Stomach (tissue), 9 donors: ENCODE data around the gene ARL15. TPM values are rescaled to one million over a fixed set of nuclear protein-coding genes. Genes with fewer than 3 reads are reported as not detected.

Source experiments
- DNase-seq, 2 donors: peaks; one replicate each; pipeline versions ENCODE4 v3.0.0 to v3.0.0-alpha.2; 2013 to 2019
- H3K27ac ChIP-seq, 5 donors: fragments of 200-600 bp in 4 of 5; sonication (generic) in 4 of 5; one replicate each; pipeline ENCODE4 v1.5.1; 2013 to 2019; ENCODE audit warnings: mild to moderate bottlenecking in 1 of 5, moderate library complexity in 1 of 5
- H3K27me3 ChIP-seq, 3 donors: fragments of 200-600 bp; sonication (generic); one replicate each; pipeline ENCODE4 v1.5.1; 2017 to 2019; ENCODE audit warnings: mixed run types in 1 of 3
- H3K36me3 ChIP-seq, 4 donors: fragments of 200-600 bp; sonication (generic); 1 replicate in 3 of 4; 2 replicates in 1 of 4; pipeline ENCODE4 v1.5.1; 2016 to 2019
- H3K4me1 ChIP-seq, 4 donors: fragments of 200-600 bp; sonication (generic); one replicate each; pipeline ENCODE4 v1.5.1; 2016 to 2019
- H3K4me3 ChIP-seq, 4 donors: fragments of 200-600 bp; sonication (generic) in 3 of 4; one replicate each; pipeline ENCODE4 v1.5.1; 2016 to 2019; ENCODE audit warnings: mild to moderate bottlenecking in 1 of 4
- H3K9me3 ChIP-seq, 4 donors: fragments of 200-600 bp; sonication (generic); one replicate each; pipeline ENCODE4 v1.5.1; 2016 to 2019
- EP300 ChIP-seq: sonication (generic); formaldehyde crosslinking; IDR thresholded peaks from one replicate; pipeline ENCODE4 v1.6.1; 2017; ENCODE audit warnings: antibody characterized with exemption
- POLR2A ChIP-seq, 4 donors: fragments of 450-650 bp; IDR thresholded peaks; one replicate each; pipeline ENCODE4 v1.6.1; 2016; ENCODE audit warnings: antibody characterized with exemption in 4 of 4, control low read depth in 2 of 4, mild to moderate bottlenecking in 1 of 4, moderate library complexity in 1 of 4
- POLR2AphosphoS5 ChIP-seq, 3 donors: sonication (generic); formaldehyde crosslinking; IDR thresholded peaks; one replicate each; pipeline ENCODE4 v1.6.1; 2016; ENCODE audit warnings: antibody characterized with exemption in 3 of 3
- WGBS, 5 donors: extraction: QIAGEN DNeasy Blood & Tissue Kit in 3 of 5; methylation state at CpG; one replicate each; pipeline versions ENCODE4 v1.1.5 to v1.1.7; 2013 to 2018; 5-methylcytosine and 5-hydroxymethylcytosine counted together
- intact Hi-C: fragments of 100-400 bp; cut with DNase I; formaldehyde crosslinking; loops from one replicate; pipeline ENCODE4 v1.15.1; 2023; ENCODE audit warnings: low total_unique reads
- polyA plus RNA-seq, 3 donors: library from polyadenylated mRNA; stranded (reverse); fragments of 200-250 nt; gene quantifications; one replicate each; pipeline ENCODE4 v1.2.3, GENCODE V29; 2013
- total RNA-seq, 5 donors: library from RNA; depleted of rRNA; stranded (reverse); fragments of >200 nt; gene quantifications; one replicate each; pipeline versions ENCODE4 v1.1.0 to v1.2.3, GENCODE V29; 2014 to 2016
- TF ChIP-seq, protein P1 (sequence below), 7 experiments: fragments of 450-650 bp in 4 of 7; fragments of 200-600 bp in 3 of 7; sonication (generic) in 3 of 7; IDR thresholded peaks; one replicate each; pipeline ENCODE4 v1.5.1; 2016 to 2019; ENCODE audit warnings: antibody characterized with exemption in 7 of 7, control low read depth in 2 of 7, mild to moderate bottlenecking in 1 of 7
- donor health status: healthy with polysubstance abuse.
- donor health status: Bipolar disorder and iron deficiency.
- donor health status: healthy.

The ARL15 gene
- total and polyA plus RNA-seq, 8 donors = 1.7 to 72.7 (median 12.6) TPM

GRCh38 chr5:53969176-53969730 is 341.1 kb downstream of the ARL15 start:
- H3K36me3 ChIP-seq = no peaks in the 10 kb centered on the region
- TF ChIP-seq, protein P1, sequence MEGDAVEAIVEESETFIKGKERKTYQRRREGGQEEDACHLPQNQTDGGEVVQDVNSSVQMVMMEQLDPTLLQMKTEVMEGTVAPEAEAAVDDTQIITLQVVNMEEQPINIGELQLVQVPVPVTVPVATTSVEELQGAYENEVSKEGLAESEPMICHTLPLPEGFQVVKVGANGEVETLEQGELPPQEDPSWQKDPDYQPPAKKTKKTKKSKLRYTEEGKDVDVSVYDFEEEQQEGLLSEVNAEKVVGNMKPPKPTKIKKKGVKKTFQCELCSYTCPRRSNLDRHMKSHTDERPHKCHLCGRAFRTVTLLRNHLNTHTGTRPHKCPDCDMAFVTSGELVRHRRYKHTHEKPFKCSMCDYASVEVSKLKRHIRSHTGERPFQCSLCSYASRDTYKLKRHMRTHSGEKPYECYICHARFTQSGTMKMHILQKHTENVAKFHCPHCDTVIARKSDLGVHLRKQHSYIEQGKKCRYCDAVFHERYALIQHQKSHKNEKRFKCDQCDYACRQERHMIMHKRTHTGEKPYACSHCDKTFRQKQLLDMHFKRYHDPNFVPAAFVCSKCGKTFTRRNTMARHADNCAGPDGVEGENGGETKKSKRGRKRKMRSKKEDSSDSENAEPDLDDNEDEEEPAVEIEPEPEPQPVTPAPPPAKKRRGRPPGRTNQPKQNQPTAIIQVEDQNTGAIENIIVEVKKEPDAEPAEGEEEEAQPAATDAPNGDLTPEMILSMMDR (IDR thresholded peaks at IDR 0.05) = no peak
- no peak for TF ChIP-seq POLR2AphosphoS5 (IDR thresholded peaks at IDR 0.05)
- TF ChIP-seq POLR2A (IDR thresholded peaks at IDR 0.05) = no peak
- no peak for TF ChIP-seq EP300
- no peaks in the 10 kb centered on the region for H3K9me3 ChIP-seq
- no peak for DNase-seq
- 77 to 86% (median 81%) methylated on average over 2 of the region's 2 CpGs for WGBS, 5 donors
- no peaks in the 10 kb centered on the region for H3K27me3 ChIP-seq
- H3K4me3 ChIP-seq = no peak overlapping the region
- peaks cover 0 to 7% (median 2%) of the 10 kb centered on the region in 4 donors for H3K4me1 ChIP-seq
- intact Hi-C loops = no loop called here
- no peak overlapping the region for H3K27ac ChIP-seq

GRCh38 chr5:53965459-53965858 is 344.9 kb downstream of the ARL15 start:
- Histone ChIP-seq H3K27ac (no peak overlapping the region), H3K36me3 (no peaks in the 10 kb centered on the region), H3K27me3 (no peaks in the 10 kb centered on the region), H3K4me3 (no peak overlapping the region), H3K9me3 (no peaks in the 10 kb centered on the region), H3K4me1 (no peaks in the 10 kb centered on the region)
- no peak for DNase-seq
- TF ChIP-seq EP300 (no peak), POLR2A (IDR thresholded peaks at IDR 0.05) (no peak), POLR2AphosphoS5 (IDR thresholded peaks at IDR 0.05) (no peak)
- TF ChIP-seq, protein P1 (IDR thresholded peaks at IDR 0.05) = no peak
- intact Hi-C loops = no loop called here

- Histone ChIP-seq H3K36me3 (no peaks in the 10 kb centered on the region), H3K27me3 (no peaks in the 10 kb centered on the region), H3K4me1 (no peaks in the 10 kb centered on the region), H3K4me3 (no peak overlapping the region), H3K9me3 (no peaks in the 10 kb centered on the region), H3K27ac (no peak overlapping the region)
- intact Hi-C loops = no loop called here
- TF ChIP-seq EP300 (no peak), POLR2A (IDR thresholded peaks at IDR 0.05) (no peak), POLR2AphosphoS5 (IDR thresholded peaks at IDR 0.05) (no peak)
- TF ChIP-seq, protein P1 (IDR thresholded peaks at IDR 0.05) = no peak
- no peak for DNase-seq
- 80 to 94% (median 84%) methylated on average over 1 of the region's 1 CpG for WGBS, 5 donors
Observed at GRCh38 chr5:53963958-53964357, 346.4 kb downstream of the ARL15 start.

DNA sequence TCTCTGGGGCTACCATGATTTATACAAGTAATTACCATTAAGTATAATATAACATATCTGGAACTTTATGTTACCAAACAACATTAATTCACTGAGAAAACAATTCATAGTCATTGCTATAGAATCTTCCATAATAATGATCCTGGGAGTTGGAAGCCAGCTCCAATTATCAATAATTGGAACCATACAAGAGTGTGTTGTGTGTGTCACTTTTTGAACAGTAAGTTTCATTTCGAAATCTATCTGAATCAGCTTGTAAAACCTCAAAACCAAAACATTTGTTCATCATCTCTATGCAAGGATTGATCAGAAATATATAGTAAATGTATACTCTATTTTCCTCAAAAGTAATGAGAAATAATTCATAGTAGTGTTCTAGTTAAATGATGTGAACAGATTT is 348.1 kb downstream of the ARL15 start:
- H3K27ac ChIP-seq = no peak overlapping the region
- no peak for TF ChIP-seq POLR2AphosphoS5 (IDR thresholded peaks at IDR 0.05)
- H3K4me3 ChIP-seq = no peak overlapping the region
- H3K36me3 ChIP-seq = no peaks in the 10 kb centered on the region
- H3K4me1 ChIP-seq = no peaks in the 10 kb centered on the region
- intact Hi-C loops = no loop called here
- no peaks in the 10 kb centered on the region for H3K27me3 ChIP-seq
- DNase-seq = no peak
- 77 to 97% (median 90%) methylated on average over 1 of the region's 1 CpG for WGBS, 5 donors
- H3K9me3 ChIP-seq = peaks cover 0 to 7% (median 4%) of the 10 kb centered on the region in 4 donors

- no peaks in the 10 kb centered on the region for H3K27me3 ChIP-seq
- no peak overlapping the region for H3K27ac ChIP-seq
- intact Hi-C loops = no loop called here
- peaks cover 0 to 16% (median 13%) of the 10 kb centered on the region in 4 donors for H3K9me3 ChIP-seq
- no peaks in the 10 kb centered on the region for H3K36me3 ChIP-seq
- no peak for DNase-seq
- TF ChIP-seq EP300 (no peak), POLR2A (IDR thresholded peaks at IDR 0.05) (no peak), POLR2AphosphoS5 (IDR thresholded peaks at IDR 0.05) (no peak)
- TF ChIP-seq, protein P1 (IDR thresholded peaks at IDR 0.05) = no peak
- no peaks in the 10 kb centered on the region for H3K4me1 ChIP-seq
- no peak overlapping the region for H3K4me3 ChIP-seq
Observed at GRCh38 chr5:53956632-53957031, 353.7 kb downstream of the ARL15 start.
